ENCODE measurements around the gene DAGLB. TPM values are rescaled to one million over a fixed set of nuclear protein-coding genes. Genes with fewer than 3 reads are reported as not detected.

The DAGLB gene, protein sequence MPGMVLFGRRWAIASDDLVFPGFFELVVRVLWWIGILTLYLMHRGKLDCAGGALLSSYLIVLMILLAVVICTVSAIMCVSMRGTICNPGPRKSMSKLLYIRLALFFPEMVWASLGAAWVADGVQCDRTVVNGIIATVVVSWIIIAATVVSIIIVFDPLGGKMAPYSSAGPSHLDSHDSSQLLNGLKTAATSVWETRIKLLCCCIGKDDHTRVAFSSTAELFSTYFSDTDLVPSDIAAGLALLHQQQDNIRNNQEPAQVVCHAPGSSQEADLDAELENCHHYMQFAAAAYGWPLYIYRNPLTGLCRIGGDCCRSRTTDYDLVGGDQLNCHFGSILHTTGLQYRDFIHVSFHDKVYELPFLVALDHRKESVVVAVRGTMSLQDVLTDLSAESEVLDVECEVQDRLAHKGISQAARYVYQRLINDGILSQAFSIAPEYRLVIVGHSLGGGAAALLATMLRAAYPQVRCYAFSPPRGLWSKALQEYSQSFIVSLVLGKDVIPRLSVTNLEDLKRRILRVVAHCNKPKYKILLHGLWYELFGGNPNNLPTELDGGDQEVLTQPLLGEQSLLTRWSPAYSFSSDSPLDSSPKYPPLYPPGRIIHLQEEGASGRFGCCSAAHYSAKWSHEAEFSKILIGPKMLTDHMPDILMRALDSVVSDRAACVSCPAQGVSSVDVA
- total RNA-seq = 23.9 to 30.5 TPM (median 30.0 TPM) in 3 replicates
- long read RNA-seq, transcript DAGLB-201 (15 exons, 2,897 nt) = major isoform, 45 of 63 reads
- long read RNA-seq, partial matches to known transcripts = 4 of 63 reads
- long read RNA-seq, other reads (novel, unspliced or antisense) = 14 of 63 reads

DNA sequence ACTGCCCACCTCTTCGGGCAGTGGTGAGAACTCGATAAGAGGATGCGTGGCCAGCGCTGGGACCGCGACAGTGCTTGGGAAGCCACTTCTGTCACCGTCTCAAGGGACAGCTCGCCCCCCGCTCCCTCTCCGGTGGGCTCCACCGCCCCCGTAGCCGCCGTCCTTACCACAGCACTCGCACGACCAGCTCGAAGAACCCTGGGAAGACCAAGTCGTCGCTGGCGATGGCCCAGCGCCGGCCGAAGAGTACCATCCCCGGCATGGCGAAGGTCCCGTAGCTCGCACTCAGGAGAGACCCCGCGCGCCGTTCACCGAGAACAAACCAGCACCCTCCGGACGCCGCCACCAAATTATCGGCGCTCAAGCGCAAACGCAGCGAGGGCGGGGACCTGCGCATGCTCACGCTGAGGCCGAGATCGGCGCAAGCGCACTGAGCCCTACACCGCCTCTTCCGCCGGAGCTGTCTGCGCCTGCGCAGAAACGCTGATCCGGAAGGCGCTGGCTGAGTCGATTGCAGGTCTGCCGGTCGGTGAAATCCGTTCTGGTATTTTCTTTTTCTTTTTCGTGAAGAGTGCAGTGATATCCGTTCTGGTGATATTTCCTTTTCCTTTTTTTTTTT lies at the start of gene DAGLB:
TSS of gene DAGLB (minus strand) at position 374 of the 619 bp plus-strand sequence. CDS start at position 262, 112 bp downstream.
- H3K36me3 Mint-ChIP-seq (ENCODE audit: low read depth) = peaks cover 11% of the 10 kb centered on the region
- no peaks in the 10 kb centered on the region for H3K9me3 Mint-ChIP-seq (ENCODE audit: low read depth)
- H3K4me1 Mint-ChIP-seq (ENCODE audit: low read depth) = peaks cover 37% of the 10 kb centered on the region

DNA sequence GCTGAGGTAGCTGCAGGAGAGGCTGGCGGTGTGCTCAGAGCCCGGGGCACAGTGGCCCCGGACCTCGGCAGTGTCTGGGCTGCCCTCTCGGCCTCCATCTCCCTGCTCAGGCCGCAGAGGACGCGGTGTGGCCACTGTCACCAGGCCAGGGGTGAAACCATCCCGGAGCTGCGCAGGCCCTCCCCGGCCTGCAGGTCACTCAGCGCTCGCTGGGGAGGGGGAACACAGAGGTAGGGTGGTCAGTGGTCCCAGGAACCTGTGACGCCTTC lies 49.8 kb upstream of the DAGLB start:
- H3K27me3 Mint-ChIP-seq (ENCODE audit: low read depth) = no peaks in the 10 kb centered on the region
- TF ChIP-seq, protein P1, sequence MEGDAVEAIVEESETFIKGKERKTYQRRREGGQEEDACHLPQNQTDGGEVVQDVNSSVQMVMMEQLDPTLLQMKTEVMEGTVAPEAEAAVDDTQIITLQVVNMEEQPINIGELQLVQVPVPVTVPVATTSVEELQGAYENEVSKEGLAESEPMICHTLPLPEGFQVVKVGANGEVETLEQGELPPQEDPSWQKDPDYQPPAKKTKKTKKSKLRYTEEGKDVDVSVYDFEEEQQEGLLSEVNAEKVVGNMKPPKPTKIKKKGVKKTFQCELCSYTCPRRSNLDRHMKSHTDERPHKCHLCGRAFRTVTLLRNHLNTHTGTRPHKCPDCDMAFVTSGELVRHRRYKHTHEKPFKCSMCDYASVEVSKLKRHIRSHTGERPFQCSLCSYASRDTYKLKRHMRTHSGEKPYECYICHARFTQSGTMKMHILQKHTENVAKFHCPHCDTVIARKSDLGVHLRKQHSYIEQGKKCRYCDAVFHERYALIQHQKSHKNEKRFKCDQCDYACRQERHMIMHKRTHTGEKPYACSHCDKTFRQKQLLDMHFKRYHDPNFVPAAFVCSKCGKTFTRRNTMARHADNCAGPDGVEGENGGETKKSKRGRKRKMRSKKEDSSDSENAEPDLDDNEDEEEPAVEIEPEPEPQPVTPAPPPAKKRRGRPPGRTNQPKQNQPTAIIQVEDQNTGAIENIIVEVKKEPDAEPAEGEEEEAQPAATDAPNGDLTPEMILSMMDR (IDR thresholded peaks at IDR 0.05) = no peak
- DNase-seq (ENCODE audit: low spot score) = no peak
- H3K9me3 Mint-ChIP-seq (ENCODE audit: low read depth) = no peaks in the 10 kb centered on the region
- no peak overlapping the region for H3K4me3 Mint-ChIP-seq (ENCODE audit: unreplicated experiment)
- H3K4me1 Mint-ChIP-seq (ENCODE audit: low read depth) = no peaks in the 10 kb centered on the region
- H3K36me3 Mint-ChIP-seq (ENCODE audit: low read depth) = no peaks in the 10 kb centered on the region
- H3K27ac Mint-ChIP-seq (ENCODE audit: unreplicated experiment) = no peak overlapping the region

More for the DNA sequence above, at the start of gene DAGLB:
- peak within 1 kb of the TSS; percentile 99 for H3K27ac Mint-ChIP-seq (ENCODE audit: unreplicated experiment)
- peak within 1 kb of the TSS; percentile 94 for H3K4me3 Mint-ChIP-seq (ENCODE audit: unreplicated experiment)
- no peaks in the 10 kb centered on the region for H3K27me3 Mint-ChIP-seq (ENCODE audit: low read depth)
- TF ChIP-seq, protein P1 (IDR thresholded peaks at IDR 0.05) = no peak
- DNase-seq (ENCODE audit: low spot score) = peak; percentile 97

DNA sequence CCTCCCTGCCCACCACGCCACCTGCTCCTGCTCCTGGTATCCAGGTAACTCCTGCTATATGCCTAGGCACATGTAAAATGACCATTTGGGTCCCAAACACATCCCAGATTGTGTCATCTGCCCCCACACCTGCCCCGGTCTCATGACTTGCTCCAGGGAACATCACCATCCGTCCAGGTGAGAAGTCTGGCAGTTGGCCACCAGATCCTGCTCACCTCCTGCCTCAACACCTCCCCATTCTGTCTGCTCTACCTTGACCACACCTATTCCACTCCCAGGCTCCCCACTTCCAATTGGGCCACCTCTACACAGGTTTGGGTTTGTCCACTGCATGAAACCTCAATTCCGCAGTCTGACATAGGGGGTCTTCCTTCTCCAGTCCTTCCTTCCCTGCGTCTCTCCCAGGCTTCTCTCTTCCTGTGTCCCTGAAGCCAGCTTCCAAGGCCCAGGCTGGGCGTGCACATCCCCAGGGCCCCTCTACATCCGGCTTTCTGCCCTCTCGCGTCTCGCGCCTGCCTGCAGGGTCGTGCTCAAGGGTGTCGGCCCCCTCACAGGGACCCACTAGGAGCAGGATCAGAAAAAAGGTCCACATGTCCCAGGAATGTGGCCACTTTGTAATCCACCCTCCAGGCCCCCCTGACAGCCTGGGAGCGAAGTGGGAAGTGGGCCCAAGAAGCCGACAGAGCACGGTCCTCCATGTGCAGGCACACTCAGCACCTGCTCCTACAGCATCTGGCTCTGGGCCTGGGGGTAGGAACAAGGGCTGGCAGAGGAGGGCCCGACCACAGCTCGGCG lies 49.3 kb upstream of the DAGLB start:
- Mint-ChIP-seq H3K9me3 (ENCODE audit: low read depth) (no peaks in the 10 kb centered on the region), H3K27me3 (ENCODE audit: low read depth) (no peaks in the 10 kb centered on the region), H3K4me1 (ENCODE audit: low read depth) (no peaks in the 10 kb centered on the region), H3K36me3 (ENCODE audit: low read depth) (no peaks in the 10 kb centered on the region), H3K4me3 (ENCODE audit: unreplicated experiment) (no peak overlapping the region), H3K27ac (ENCODE audit: unreplicated experiment) (no peak overlapping the region)
- TF ChIP-seq, protein P1 (IDR thresholded peaks at IDR 0.05) = no peak
- DNase-seq (ENCODE audit: low spot score) = no peak

DNA sequence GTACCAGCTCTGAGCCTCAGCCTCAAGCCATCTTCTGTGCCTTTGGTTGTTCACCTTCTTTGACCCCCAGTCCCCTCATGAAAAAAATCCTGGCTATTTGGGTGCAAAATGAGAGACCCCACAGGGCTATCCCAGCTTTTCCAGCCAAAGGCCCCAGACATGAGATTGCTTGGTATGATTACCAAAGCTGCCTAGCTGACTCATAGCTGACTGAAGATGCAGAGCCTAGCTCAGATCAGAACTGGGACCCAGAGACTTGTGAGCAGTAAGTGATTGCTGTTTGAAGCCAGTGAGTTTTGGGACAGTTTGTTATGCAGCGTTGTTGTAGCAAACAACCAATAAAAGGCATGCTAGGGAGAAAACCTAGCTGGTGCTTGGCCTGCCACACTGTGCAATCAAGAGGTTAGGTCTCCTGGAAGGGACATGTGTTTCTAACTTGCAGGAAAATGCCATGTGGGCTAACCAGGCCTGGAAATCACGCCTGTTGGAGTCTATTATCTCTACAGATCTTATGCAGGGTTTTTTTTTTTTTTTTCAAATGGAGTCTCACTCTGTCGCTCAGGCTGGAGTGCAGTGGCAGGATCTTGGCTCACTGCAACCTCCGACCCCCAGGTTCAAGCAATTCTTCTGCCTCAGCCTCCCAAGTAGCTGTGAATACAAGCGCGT lies 48.0 kb upstream of the DAGLB start:
- Mint-ChIP-seq H3K4me1 (ENCODE audit: low read depth) (no peaks in the 10 kb centered on the region), H3K36me3 (ENCODE audit: low read depth) (no peaks in the 10 kb centered on the region), H3K4me3 (ENCODE audit: unreplicated experiment) (no peak overlapping the region), H3K27me3 (ENCODE audit: low read depth) (peaks cover 6% of the 10 kb centered on the region), H3K9me3 (ENCODE audit: low read depth) (no peaks in the 10 kb centered on the region), H3K27ac (ENCODE audit: unreplicated experiment) (no peak overlapping the region)
- no peak for DNase-seq (ENCODE audit: low spot score)
- TF ChIP-seq, protein P1 (IDR thresholded peaks at IDR 0.05) = no peak

Measured in chondrocyte (in vitro differentiated cells).